Measurements from ENCODE around the gene CHD6.

The CHD6 gene

DNA sequence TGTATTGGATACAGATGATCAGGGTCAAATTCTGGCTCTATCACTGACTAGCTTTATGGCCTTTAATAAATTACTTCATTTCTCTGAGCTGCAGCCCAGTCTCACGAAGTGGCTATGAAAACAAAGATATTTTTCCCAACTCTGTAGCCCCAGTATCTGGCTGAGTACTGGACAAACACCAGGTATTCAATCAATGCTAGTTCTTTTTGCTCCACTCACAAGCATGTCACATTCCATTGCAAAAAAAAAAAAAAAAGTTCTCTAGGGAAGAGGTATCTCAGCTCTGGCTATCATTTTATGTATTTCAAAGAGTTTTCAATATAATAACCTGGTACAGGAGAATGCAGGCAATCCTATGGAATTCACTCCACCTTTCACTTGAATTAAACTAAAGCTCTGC lies 3.1 kb downstream of the CHD6 start (continued):
- TF ChIP-seq, protein P1, sequence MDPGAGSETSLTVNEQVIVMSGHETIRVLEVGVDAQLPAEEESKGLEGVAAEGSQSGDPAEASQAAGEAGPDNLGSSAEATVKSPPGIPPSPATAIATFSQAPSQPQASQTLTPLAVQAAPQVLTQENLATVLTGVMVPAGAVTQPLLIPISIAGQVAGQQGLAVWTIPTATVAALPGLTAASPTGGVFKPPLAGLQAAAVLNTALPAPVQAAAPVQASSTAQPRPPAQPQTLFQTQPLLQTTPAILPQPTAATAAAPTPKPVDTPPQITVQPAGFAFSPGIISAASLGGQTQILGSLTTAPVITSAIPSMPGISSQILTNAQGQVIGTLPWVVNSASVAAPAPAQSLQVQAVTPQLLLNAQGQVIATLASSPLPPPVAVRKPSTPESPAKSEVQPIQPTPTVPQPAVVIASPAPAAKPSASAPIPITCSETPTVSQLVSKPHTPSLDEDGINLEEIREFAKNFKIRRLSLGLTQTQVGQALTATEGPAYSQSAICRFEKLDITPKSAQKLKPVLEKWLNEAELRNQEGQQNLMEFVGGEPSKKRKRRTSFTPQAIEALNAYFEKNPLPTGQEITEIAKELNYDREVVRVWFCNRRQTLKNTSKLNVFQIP (CRISPR knock-in tag; IDR thresholded peaks at IDR 0.05; ENCODE audit: borderline replicate concordance, low read depth), result no peak
- no peak for TF ChIP-seq ZFP3 (CRISPR knock-in tag; IDR thresholded peaks at IDR 0.05)
- TF ChIP-seq SNAI2 (CRISPR knock-in tag; IDR thresholded peaks at IDR 0.05), result no peak

DNA sequence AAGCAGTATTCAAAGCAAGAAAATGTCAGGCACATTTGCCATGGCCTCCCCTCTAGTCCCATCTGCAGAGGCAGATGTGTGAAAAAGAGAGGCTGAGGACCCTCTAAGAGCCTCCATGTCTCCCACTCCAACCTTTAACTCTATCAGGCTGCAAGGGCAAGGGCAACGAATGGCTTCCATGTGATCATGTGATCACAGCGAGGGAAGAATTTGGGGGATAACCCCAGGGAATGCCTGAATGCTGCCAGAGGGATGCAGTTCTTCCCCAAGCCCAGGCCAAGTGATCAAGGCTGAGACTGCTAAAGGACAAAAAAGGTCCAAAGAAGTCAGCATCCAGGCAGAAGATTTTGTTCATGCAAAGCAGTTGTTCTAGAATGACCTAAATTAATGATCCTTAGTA lies 4.9 kb downstream of the CHD6 start:
- ATAC-seq, result no peak
- TF ChIP-seq ZNF8 (CRISPR knock-in tag; IDR thresholded peaks at IDR 0.05), result no peak

DNA sequence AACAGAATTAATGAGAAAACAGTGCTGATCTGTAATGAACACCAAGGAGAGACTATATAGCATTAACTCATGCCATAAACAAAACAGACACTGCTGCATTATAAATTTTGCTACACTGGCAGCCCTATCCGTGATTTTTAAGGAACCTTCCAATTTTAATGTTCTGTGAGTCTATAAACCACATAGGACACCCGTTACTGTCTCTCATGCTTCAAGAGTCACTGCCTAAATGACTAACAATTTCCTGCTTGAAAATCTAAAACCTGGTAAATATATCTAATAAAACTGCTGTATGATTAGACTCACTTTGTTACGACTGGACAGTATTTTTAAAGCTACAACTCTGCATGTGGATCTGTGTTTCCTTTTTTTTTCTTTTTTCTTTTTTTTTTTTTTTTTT lies 8.7 kb downstream of the CHD6 start:
- TF ChIP-seq ESRRG (CRISPR knock-in tag; IDR thresholded peaks at IDR 0.05), result no peak
- no peak for ATAC-seq

DNA sequence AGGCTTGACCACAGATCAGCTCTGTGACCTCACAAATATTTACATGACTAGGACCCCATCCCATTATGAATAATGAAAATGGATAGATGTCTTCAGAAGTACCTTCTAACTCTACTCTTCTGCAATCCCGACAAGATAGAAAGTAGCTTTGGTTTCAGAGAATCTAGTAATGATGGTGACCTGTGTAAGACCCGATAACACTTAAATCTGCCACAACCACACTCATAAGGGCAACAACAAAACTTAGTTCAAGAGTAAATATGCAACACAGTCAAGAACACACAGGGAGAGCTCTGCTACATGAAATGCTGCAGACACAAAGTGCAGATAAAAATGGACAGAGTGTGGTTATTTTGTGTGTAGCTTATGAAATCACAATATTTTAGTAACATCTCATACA lies 9.6 kb downstream of the CHD6 start:
- no peak for TF ChIP-seq ISL1 (CRISPR knock-in tag; IDR thresholded peaks at IDR 0.05)
- no peak for TF ChIP-seq CSDC2 (CRISPR knock-in tag; IDR thresholded peaks at IDR 0.05)
- TF ChIP-seq ZNF8 (CRISPR knock-in tag; IDR thresholded peaks at IDR 0.05), result no peak
- TF ChIP-seq, protein P2, sequence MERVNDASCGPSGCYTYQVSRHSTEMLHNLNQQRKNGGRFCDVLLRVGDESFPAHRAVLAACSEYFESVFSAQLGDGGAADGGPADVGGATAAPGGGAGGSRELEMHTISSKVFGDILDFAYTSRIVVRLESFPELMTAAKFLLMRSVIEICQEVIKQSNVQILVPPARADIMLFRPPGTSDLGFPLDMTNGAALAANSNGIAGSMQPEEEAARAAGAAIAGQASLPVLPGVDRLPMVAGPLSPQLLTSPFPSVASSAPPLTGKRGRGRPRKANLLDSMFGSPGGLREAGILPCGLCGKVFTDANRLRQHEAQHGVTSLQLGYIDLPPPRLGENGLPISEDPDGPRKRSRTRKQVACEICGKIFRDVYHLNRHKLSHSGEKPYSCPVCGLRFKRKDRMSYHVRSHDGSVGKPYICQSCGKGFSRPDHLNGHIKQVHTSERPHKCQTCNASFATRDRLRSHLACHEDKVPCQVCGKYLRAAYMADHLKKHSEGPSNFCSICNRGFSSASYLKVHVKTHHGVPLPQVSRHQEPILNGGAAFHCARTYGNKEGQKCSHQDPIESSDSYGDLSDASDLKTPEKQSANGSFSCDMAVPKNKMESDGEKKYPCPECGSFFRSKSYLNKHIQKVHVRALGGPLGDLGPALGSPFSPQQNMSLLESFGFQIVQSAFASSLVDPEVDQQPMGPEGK (CRISPR knock-in tag; IDR thresholded peaks at IDR 0.05; ENCODE audit: borderline replicate concordance), result no peak
- TF ChIP-seq, protein P3, sequence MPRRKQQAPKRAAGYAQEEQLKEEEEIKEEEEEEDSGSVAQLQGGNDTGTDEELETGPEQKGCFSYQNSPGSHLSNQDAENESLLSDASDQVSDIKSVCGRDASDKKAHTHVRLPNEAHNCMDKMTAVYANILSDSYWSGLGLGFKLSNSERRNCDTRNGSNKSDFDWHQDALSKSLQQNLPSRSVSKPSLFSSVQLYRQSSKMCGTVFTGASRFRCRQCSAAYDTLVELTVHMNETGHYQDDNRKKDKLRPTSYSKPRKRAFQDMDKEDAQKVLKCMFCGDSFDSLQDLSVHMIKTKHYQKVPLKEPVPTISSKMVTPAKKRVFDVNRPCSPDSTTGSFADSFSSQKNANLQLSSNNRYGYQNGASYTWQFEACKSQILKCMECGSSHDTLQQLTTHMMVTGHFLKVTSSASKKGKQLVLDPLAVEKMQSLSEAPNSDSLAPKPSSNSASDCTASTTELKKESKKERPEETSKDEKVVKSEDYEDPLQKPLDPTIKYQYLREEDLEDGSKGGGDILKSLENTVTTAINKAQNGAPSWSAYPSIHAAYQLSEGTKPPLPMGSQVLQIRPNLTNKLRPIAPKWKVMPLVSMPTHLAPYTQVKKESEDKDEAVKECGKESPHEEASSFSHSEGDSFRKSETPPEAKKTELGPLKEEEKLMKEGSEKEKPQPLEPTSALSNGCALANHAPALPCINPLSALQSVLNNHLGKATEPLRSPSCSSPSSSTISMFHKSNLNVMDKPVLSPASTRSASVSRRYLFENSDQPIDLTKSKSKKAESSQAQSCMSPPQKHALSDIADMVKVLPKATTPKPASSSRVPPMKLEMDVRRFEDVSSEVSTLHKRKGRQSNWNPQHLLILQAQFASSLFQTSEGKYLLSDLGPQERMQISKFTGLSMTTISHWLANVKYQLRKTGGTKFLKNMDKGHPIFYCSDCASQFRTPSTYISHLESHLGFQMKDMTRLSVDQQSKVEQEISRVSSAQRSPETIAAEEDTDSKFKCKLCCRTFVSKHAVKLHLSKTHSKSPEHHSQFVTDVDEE (CRISPR knock-in tag; IDR thresholded peaks at IDR 0.05), result no peak
- no peak for TF ChIP-seq ZFP30 (CRISPR knock-in tag; IDR thresholded peaks at IDR 0.05)
- TF ChIP-seq PPARA (CRISPR knock-in tag; IDR thresholded peaks at IDR 0.05; ENCODE audit: borderline replicate concordance), result no peak
- TF ChIP-seq ZC3H10 (CRISPR knock-in tag; IDR thresholded peaks at IDR 0.05), result no peak
- no peak for TF ChIP-seq ZNF70 (CRISPR knock-in tag; IDR thresholded peaks at IDR 0.05)
- TF ChIP-seq TCF4 (CRISPR knock-in tag; IDR thresholded peaks at IDR 0.05; ENCODE audit: borderline replicate concordance), result no peak
- TF ChIP-seq OSR1 (CRISPR knock-in tag; IDR thresholded peaks at IDR 0.05), result no peak
- ATAC-seq, result no peak

DNA sequence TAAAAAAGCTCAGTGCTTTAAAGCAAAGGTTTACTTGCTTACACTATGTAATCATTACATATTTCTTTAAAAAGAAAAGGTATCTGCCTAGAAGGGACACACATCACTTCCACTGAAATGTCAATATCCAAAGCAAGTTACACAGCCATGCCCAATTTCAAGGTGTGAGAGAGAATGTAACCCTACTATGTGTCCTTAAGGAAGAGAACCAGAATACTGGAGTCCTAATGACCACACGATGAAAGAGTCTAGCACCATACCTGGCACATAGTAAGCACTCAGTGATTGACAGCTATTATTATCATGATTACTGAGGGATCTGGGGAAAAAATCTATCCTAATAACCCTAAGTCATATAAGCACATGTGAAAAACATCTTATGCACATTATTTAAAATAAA lies 10.4 kb downstream of the CHD6 start:
- ATAC-seq, result no peak
- TF ChIP-seq, protein P4, sequence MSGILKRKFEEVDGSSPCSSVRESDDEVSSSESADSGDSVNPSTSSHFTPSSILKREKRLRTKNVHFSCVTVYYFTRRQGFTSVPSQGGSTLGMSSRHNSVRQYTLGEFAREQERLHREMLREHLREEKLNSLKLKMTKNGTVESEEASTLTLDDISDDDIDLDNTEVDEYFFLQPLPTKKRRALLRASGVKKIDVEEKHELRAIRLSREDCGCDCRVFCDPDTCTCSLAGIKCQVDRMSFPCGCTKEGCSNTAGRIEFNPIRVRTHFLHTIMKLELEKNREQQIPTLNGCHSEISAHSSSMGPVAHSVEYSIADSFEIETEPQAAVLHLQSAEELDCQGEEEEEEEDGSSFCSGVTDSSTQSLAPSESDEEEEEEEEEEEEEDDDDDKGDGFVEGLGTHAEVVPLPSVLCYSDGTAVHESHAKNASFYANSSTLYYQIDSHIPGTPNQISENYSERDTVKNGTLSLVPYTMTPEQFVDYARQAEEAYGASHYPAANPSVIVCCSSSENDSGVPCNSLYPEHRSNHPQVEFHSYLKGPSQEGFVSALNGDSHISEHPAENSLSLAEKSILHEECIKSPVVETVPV (CRISPR knock-in tag; IDR thresholded peaks at IDR 0.05), result no peak
- TF ChIP-seq ZNF8 (CRISPR knock-in tag; IDR thresholded peaks at IDR 0.05) (no peak), ZNF70 (CRISPR knock-in tag; IDR thresholded peaks at IDR 0.05) (no peak), TOX (CRISPR knock-in tag; IDR thresholded peaks at IDR 0.05; ENCODE audit: borderline replicate concordance) (no peak), PPARA (CRISPR knock-in tag; IDR thresholded peaks at IDR 0.05; ENCODE audit: borderline replicate concordance) (no peak), TCF4 (CRISPR knock-in tag; IDR thresholded peaks at IDR 0.05; ENCODE audit: borderline replicate concordance) (no peak), RARB (CRISPR knock-in tag; IDR thresholded peaks at IDR 0.05) (no peak), SNAI2 (CRISPR knock-in tag; IDR thresholded peaks at IDR 0.05) (no peak), BACH2 (CRISPR knock-in tag; IDR thresholded peaks at IDR 0.05; ENCODE audit: borderline replicate concordance) (no peak), ARNTL (CRISPR knock-in tag; IDR thresholded peaks at IDR 0.05; ENCODE audit: borderline replicate concordance, low read depth) (no peak), ZFP30 (CRISPR knock-in tag; IDR thresholded peaks at IDR 0.05) (no peak), ZC3H10 (CRISPR knock-in tag; IDR thresholded peaks at IDR 0.05) (no peak), ESRRG (CRISPR knock-in tag; IDR thresholded peaks at IDR 0.05) (no peak)
- TF ChIP-seq, protein P5, sequence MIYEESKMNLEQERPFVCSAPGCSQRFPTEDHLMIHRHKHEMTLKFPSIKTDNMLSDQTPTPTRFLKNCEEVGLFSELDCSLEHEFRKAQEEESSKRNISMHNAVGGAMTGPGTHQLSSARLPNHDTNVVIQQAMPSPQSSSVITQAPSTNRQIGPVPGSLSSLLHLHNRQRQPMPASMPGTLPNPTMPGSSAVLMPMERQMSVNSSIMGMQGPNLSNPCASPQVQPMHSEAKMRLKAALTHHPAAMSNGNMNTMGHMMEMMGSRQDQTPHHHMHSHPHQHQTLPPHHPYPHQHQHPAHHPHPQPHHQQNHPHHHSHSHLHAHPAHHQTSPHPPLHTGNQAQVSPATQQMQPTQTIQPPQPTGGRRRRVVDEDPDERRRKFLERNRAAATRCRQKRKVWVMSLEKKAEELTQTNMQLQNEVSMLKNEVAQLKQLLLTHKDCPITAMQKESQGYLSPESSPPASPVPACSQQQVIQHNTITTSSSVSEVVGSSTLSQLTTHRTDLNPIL (CRISPR knock-in tag; IDR thresholded peaks at IDR 0.05; ENCODE audit: low read depth), result no peak
- TF ChIP-seq, protein P3 (CRISPR knock-in tag; IDR thresholded peaks at IDR 0.05), result no peak
- TF ChIP-seq, protein P2 (CRISPR knock-in tag; IDR thresholded peaks at IDR 0.05; ENCODE audit: borderline replicate concordance), result no peak
